ENCODE data around the gene NKX1-1.
"Not testable (repeated sequence)": the region's sequence is repeated elsewhere in the genome, so short reads cannot be mapped to it uniquely, and the experiment has no call there.

Gene NKX1-1

GRCh38 chr4:1449475-1449832 lies 43.2 kb upstream of the NKX1-1 start:
- DNase-seq (ENCODE audit: low read depth), result no peak
- no peak overlapping the region for H3K4me3 ChIP-seq (ENCODE audit: low read length)
- no peak for TF ChIP-seq CTCF (conservative IDR thresholded peaks at IDR 0.05; ENCODE audit: low read length)

GRCh38 chr4:1448589-1449420 lies 42.6 kb upstream of the NKX1-1 start:
- no peak for DNase-seq (ENCODE audit: low read depth)
- no peak overlapping the region for H3K4me3 ChIP-seq (ENCODE audit: low read length)
- TF ChIP-seq CTCF (conservative IDR thresholded peaks at IDR 0.05; ENCODE audit: low read length), result no peak

GRCh38 chr4:1447676-1448588 lies 41.7 kb upstream of the NKX1-1 start:
- no peak overlapping the region for H3K4me3 ChIP-seq (ENCODE audit: low read length)
- no peak for TF ChIP-seq CTCF (conservative IDR thresholded peaks at IDR 0.05; ENCODE audit: low read length)
- no peak for DNase-seq (ENCODE audit: low read depth)

GRCh38 chr4:1446502-1447386 lies 40.5 kb upstream of the NKX1-1 start:
- H3K4me3 ChIP-seq (ENCODE audit: low read length), result no peak overlapping the region
- no peak for TF ChIP-seq CTCF (conservative IDR thresholded peaks at IDR 0.05; ENCODE audit: low read length)
- no peak for DNase-seq (ENCODE audit: low read depth)

GRCh38 chr4:1445716-1446445 lies 39.6 kb upstream of the NKX1-1 start:
- no peak for DNase-seq (ENCODE audit: low read depth)
- no peak for TF ChIP-seq CTCF (conservative IDR thresholded peaks at IDR 0.05; ENCODE audit: low read length)
- H3K4me3 ChIP-seq (ENCODE audit: low read length), result no peak overlapping the region

GRCh38 chr4:1443688-1444172 lies 37.5 kb upstream of the NKX1-1 start:
- not testable (repeated sequence) for H3K4me3 ChIP-seq (ENCODE audit: low read length)

More at GRCh38 chr4:1443688-1444172, 37.5 kb upstream of the NKX1-1 start:
- DNase-seq (ENCODE audit: low read depth), result not testable (repeated sequence)

Measured in AG10803 (cell line).